ENCODE results near the gene ZSWIM5.

GRCh38 chr1:45236136-45236535, 29.7 kb upstream of the ZSWIM5 start:
- no peak for TF ChIP-seq CTCF (optimal IDR thresholded peaks at IDR 0.05 in 1 of 3, IDR thresholded peaks at IDR 0.05 in 1 of 3, conservative IDR thresholded peaks at IDR 0.05 in 1 of 3; ENCODE audit: extremely low read depth in 1 of 3, insufficient read depth in 2 of 3, low read length in 3 of 3)
- no peak for TF ChIP-seq EZH2 (IDR thresholded peaks at IDR 0.05; ENCODE audit: low read length)

Measured in keratinocyte (primary cell).